GM19324 (cell line): ENCODE measurements around the gene AP2A2.

Experiments
- ATAC-seq: cut with Tn5 transposase; IDR thresholded peaks from one replicate; pipeline ENCODE4 v1.9.1; 2021; ENCODE audit warnings: mild to moderate bottlenecking, moderate library complexity; ENCODE audit not compliant: unreplicated experiment, low FRiP score

Gene AP2A2

GRCh38 chr11:1037506-1038055 is 111.9 kb downstream of the AP2A2 start:
- ATAC-seq, result no peak

GRCh38 chr11:1038361-1038760 is 112.7 kb downstream of the AP2A2 start:
- ATAC-seq, result no peak

- ATAC-seq, result no peak
Observed at GRCh38 chr11:1038921-1039320, 113.3 kb downstream of the AP2A2 start.

GRCh38 chr11:1039481-1040427 is 114.1 kb downstream of the AP2A2 start:
- ATAC-seq, result no peak

- no peak for ATAC-seq
Observed at GRCh38 chr11:1040428-1041148, 114.9 kb downstream of the AP2A2 start.

- ATAC-seq, result no peak
Observed at GRCh38 chr11:1041149-1041467, 115.4 kb downstream of the AP2A2 start.

- no peak for ATAC-seq
Observed at GRCh38 chr11:1041471-1041870, 115.8 kb downstream of the AP2A2 start.

- ATAC-seq, result no peak
Observed at GRCh38 chr11:1041936-1042608, 116.4 kb downstream of the AP2A2 start.

GRCh38 chr11:1042626-1043562 is 117.2 kb downstream of the AP2A2 start:
- ATAC-seq, result no peak

GRCh38 chr11:1043563-1044096 is 118.0 kb downstream of the AP2A2 start:
- ATAC-seq, result no peak

- no peak for ATAC-seq
Observed at GRCh38 chr11:1044160-1044559, 118.5 kb downstream of the AP2A2 start.

GRCh38 chr11:1047595-1048156 is 122.0 kb downstream of the AP2A2 start:
- no peak for ATAC-seq

GRCh38 chr11:1048375-1049070 is 122.9 kb downstream of the AP2A2 start:
- ATAC-seq, result no peak

GRCh38 chr11:1049071-1049405 is 123.4 kb downstream of the AP2A2 start:
- no peak for ATAC-seq

- ATAC-seq, result no peak
Observed at GRCh38 chr11:1049431-1049891, 123.8 kb downstream of the AP2A2 start.

- ATAC-seq, result no peak
Observed at GRCh38 chr11:1049911-1050580, 124.4 kb downstream of the AP2A2 start.

- no peak for ATAC-seq
Observed at GRCh38 chr11:1050581-1051355, 125.1 kb downstream of the AP2A2 start.
